B cell (primary cell): Measurements from ENCODE around the gene GRK5. TPM values are rescaled to one million over a fixed set of nuclear protein-coding genes. Genes with fewer than 3 reads are reported as not detected.

Experiments used
- ATAC-seq: fragments of 200-7000 bp; cut with Tn5 transposase; one replicate; pipeline ENCODE4 v1.10.0; 2021; ENCODE audit warnings: low read depth, mild to moderate bottlenecking, moderate number of reproducible peaks, moderate library complexity
- CTCF ChIA-PET: fragments of 350-600 bp; sonication (Branson Sonifier 250); formaldehyde crosslinking; loops from one replicate; lab custom pipeline; 2021; ENCODE audit warnings: antibody characterized with exemption, inconsistent platforms; lab: Charles Lee
- POLR2A ChIA-PET: fragments of 350-600 bp; sonication (Branson Sonifier 250); formaldehyde crosslinking; loops from one replicate; lab custom pipeline; 2021; ENCODE audit warnings: antibody characterized with exemption; lab: Charles Lee
- DNase-seq: peaks from one replicate; pipeline ENCODE4 v3.0.0; 2013
- H2AFZ ChIP-seq: 2 replicates; pipeline ENCODE4 v1.6.1; 2012; ENCODE audit warnings: mild to moderate bottlenecking, low read depth, low read length; ENCODE audit not compliant: insufficient read depth, poor library complexity, severe bottlenecking
- H3K27ac ChIP-seq, 2 donors: 1 replicate in 1 of 2; 2 replicates in 1 of 2; pipeline ENCODE4 v1.5.1; 2012 to 2013; ENCODE audit warnings: low read length in 2 of 2, mild to moderate bottlenecking in 2 of 2, moderate library complexity in 1 of 2
- H3K27me3 ChIP-seq, 4 experiments: fragments of 200-600 bp in 1 of 4; sonication (generic) in 1 of 4; replicated peaks in 1 of 4; 1 replicate in 2 of 4; 2 replicates in 2 of 4; pipeline versions ENCODE4 v1.6.1 to v1.7.0; 2013 to 2016; ENCODE audit warnings: low read length in 3 of 4, mild to moderate bottlenecking in 2 of 4, mixed read lengths in 1 of 4, moderate library complexity in 1 of 4; ENCODE audit not compliant: insufficient read depth in 4 of 4, control insufficient read depth in 3 of 4; ENCODE audit errors: control extremely low read depth in 1 of 4
- H3K36me3 ChIP-seq, 2 experiments: replicated peaks in 1 of 2; 1 replicate in 1 of 2; 2 replicates in 1 of 2; pipeline versions ENCODE4 v1.6.1 to v1.7.1; 2013; ENCODE audit warnings: low read length in 1 of 2; ENCODE audit not compliant: insufficient read depth in 2 of 2, control insufficient read depth in 1 of 2; ENCODE audit errors: control extremely low read depth in 1 of 2, extremely low read depth in 1 of 2
- H3K4me1 ChIP-seq, 2 donors: fragments of 200-600 bp in 1 of 2; sonication (generic) in 1 of 2; 1 replicate in 1 of 2; 2 replicates in 1 of 2; pipeline versions ENCODE4 v1.5.1 to v1.6.1; 2013 to 2017; ENCODE audit warnings: low read length in 2 of 2; ENCODE audit not compliant: control insufficient read depth in 2 of 2, insufficient read depth in 2 of 2
- H3K4me2 ChIP-seq: replicated peaks from 2 replicates; pipeline ENCODE3; 2012; ENCODE audit warnings: mild to moderate bottlenecking, low read depth, low read length; ENCODE audit not compliant: poor library complexity, severe bottlenecking
- H3K4me3 ChIP-seq, 5 experiments: fragments of 200-600 bp in 1 of 5; sonication (generic) in 1 of 5; 1 replicate in 3 of 5; 2 replicates in 2 of 5; pipeline versions ENCODE4 v1.5.1 to v1.7.0; 2011 to 2016; ENCODE audit warnings: low read length in 4 of 5, mild to moderate bottlenecking in 4 of 5, low read depth in 2 of 5, control low read depth in 1 of 5, moderate library complexity in 1 of 5; ENCODE audit not compliant: insufficient read depth in 1 of 5; ENCODE audit errors: control extremely low read depth in 1 of 5, extremely low read depth in 1 of 5
- H3K79me2 ChIP-seq: fragments of 200-600 bp; sonication (generic); one replicate; pipeline ENCODE4 v1.6.0; 2016; ENCODE audit warnings: low read length; ENCODE audit not compliant: control insufficient read depth, insufficient read depth
- H3K9ac ChIP-seq: fragments of 200-600 bp; sonication (generic); 2 replicates; pipeline ENCODE4 v1.6.1; 2017; ENCODE audit warnings: mild to moderate bottlenecking, low read length, moderate library complexity
- H3K9me3 ChIP-seq, 3 donors: one replicate each; pipeline versions ENCODE4 v1.6.1 to v1.7.1; 2013; ENCODE audit warnings: low read length in 2 of 3; ENCODE audit not compliant: control insufficient read depth in 2 of 3, insufficient read depth in 1 of 3; ENCODE audit errors: control extremely low read depth in 1 of 3
- H4K20me1 ChIP-seq: 2 replicates; pipeline ENCODE4 v1.6.0; 2012; ENCODE audit warnings: mild to moderate bottlenecking, low read length; ENCODE audit not compliant: insufficient read depth, control insufficient read depth, poor library complexity, severe bottlenecking
- H3K27ac Mint-ChIP-seq: one replicate; pipeline ENCODE4 v1.8.0; 2021; ENCODE audit warnings: mixed read lengths
- H3K27me3 Mint-ChIP-seq: one replicate; pipeline ENCODE4 v1.8.0; 2021; ENCODE audit warnings: mixed read lengths
- H3K4me1 Mint-ChIP-seq: one replicate; pipeline ENCODE4 v1.8.0; 2021; ENCODE audit warnings: mixed read lengths
- H3K4me3 Mint-ChIP-seq: one replicate; pipeline ENCODE4 v1.8.0; 2021; ENCODE audit warnings: mixed read lengths
- H3K9me3 Mint-ChIP-seq: one replicate; pipeline ENCODE4 v1.8.0; 2022; ENCODE audit warnings: mixed read lengths; ENCODE audit not compliant: insufficient read depth
- CTCF ChIP-seq: fragments of 200-600 bp; IDR thresholded peaks from one replicate; pipeline ENCODE4 v1.8.0; 2022; ENCODE audit warnings: antibody characterized with exemption, mild to moderate bottlenecking
- EZH2 ChIP-seq: IDR thresholded peaks from 2 replicates; pipeline ENCODE4 v1.6.1; 2012; ENCODE audit warnings: borderline replicate concordance, low read depth, mild to moderate bottlenecking, moderate library complexity, low read length; ENCODE audit not compliant: insufficient read depth, poor library complexity, severe bottlenecking
- WGBS: methylation state at CpG from one replicate; pipeline ENCODE4 v1.1.5; 2013; ENCODE audit warnings: missing lambda C conversion rate; ENCODE audit not compliant: insufficient coverage; 5-methylcytosine and 5-hydroxymethylcytosine counted together
- intact Hi-C: fragments of 100-400 bp; cut with micrococcal nuclease; formaldehyde crosslinking; loops from one replicate; pipeline ENCODE4 v1.10.0; 2022
- polyA plus RNA-seq: library from polyadenylated mRNA; depleted of rRNA; stranded (reverse); fragments of >200 nt; gene quantifications from 2 replicates; pipeline ENCODE4 v1.2.3, GENCODE V29; 2012
- total RNA-seq, 2 donors: library from RNA; stranded (reverse); fragments of 120-200 nt in 1 of 2; gene quantifications; 1 replicate in 1 of 2; 2 replicates in 1 of 2; pipeline versions ENCODE4 v1.2.3 to v1.2.4, GENCODE V29; 2013 to 2022

The GRK5 gene
- total and polyA plus RNA-seq, 2 donors (not counting 1 experiment from before 2014, with no cell fraction given), result 21.9 to 54.8 TPM

GRCh38 chr10:119305860-119306513, 98.6 kb downstream of the GRK5 start:
- Histone ChIP-seq H3K4me2 (peak overlapping the region; percentile 86), H3K36me3 (no peaks in the 10 kb centered on the region), H3K27ac (peak overlapping the region; percentile 99), H3K9ac (peak overlapping the region; percentile 70), H3K79me2 (peaks cover 91% of the 10 kb centered on the region), H3K4me1 (peaks cover 97 to 100% of the 10 kb centered on the region in 2 donors), H3K4me3 (peak overlapping the region; percentile 31 to 62 (median 42)), H3K27me3 (no peaks in the 10 kb centered on the region), H4K20me1 (no peaks in the 10 kb centered on the region), H3K9me3 (peaks cover 0 to 6% (median 0%) of the 10 kb centered on the region in 3 donors), H2AFZ (no peak overlapping the region)
- TF ChIP-seq CTCF (no peak), EZH2 (no peak)
- Mint-ChIP-seq H3K27me3 (no peaks in the 10 kb centered on the region), H3K4me3 (peak overlapping the region; percentile 87), H3K9me3 (no peaks in the 10 kb centered on the region), H3K27ac (peak overlapping the region; percentile 99), H3K4me1 (peaks cover 95% of the 10 kb centered on the region)
- ChIA-PET CTCF (interaction anchor here (0.8 to 7.0 kb wide), 8 partner anchors 22 to 98 kb away, joined by 3 to 118 read pairs (median 8); partner anchors contain the start of gene GRK5), POLR2A (interaction anchor here (0.8 to 4.3 kb wide), 10 partner anchors 8 to 99 kb away, joined by 3 to 32 read pairs (median 6); partner anchors contain the start of gene GRK5)
- DNase-seq (peak; percentile 90), ATAC-seq (peak; percentile 71)
- intact Hi-C loops, result loop anchor here (1.0 to 10.0 kb wide), 12 partner anchors 9 to 394 kb away; partner anchors contain the start of genes EIF3A, GRK5 and RGS10
- 0% methylated on average over 9 of the region's 11 CpGs for WGBS
